IPS-NIHi11 (cell line): Measurements from ENCODE around the gene PLA2G2A.
"Not testable (repeated sequence)": the region's sequence is repeated elsewhere in the genome, so short reads cannot be mapped to it uniquely, and the experiment has no call there.

ENCODE experiments used
- DNase-seq: peaks from one replicate; pipeline ENCODE4 v3.0.0; 2012; ENCODE audit warnings: mixed read lengths, low spot score

The PLA2G2A gene

GRCh38 chr1:19979494-19979977 is at the start of gene PLA2G2A:
Gene PLA2G2A (minus strand): TSS chr1:19979618. CDS start chr1:19978773, 845 bp downstream.
- no peak for DNase-seq

GRCh38 chr1:20028726-20029125 is 49.3 kb upstream of the PLA2G2A start:
- DNase-seq = no peak

GRCh38 chr1:20028125-20028524 is 48.7 kb upstream of the PLA2G2A start:
- DNase-seq = no peak

GRCh38 chr1:20017741-20018140 is 38.3 kb upstream of the PLA2G2A start:
- no peak for DNase-seq

- no peak for DNase-seq
These were observed 34.7 kb upstream of the PLA2G2A start for GRCh38 chr1:20014153-20014552.

GRCh38 chr1:20010016-20010415 is 30.6 kb upstream of the PLA2G2A start:
- DNase-seq = no peak

GRCh38 chr1:20009212-20009611 is 29.8 kb upstream of the PLA2G2A start:
- no peak for DNase-seq

- DNase-seq = no peak
These were observed 29.0 kb upstream of the PLA2G2A start for GRCh38 chr1:20008391-20008841.

- not testable (repeated sequence) for DNase-seq
These were observed 19.4 kb upstream of the PLA2G2A start for GRCh38 chr1:19998823-19999222.

GRCh38 chr1:19990689-19991088 is 11.3 kb upstream of the PLA2G2A start:
- no peak for DNase-seq

GRCh38 chr1:19990182-19990582 is 10.8 kb upstream of the PLA2G2A start:
- not testable (repeated sequence) for DNase-seq

GRCh38 chr1:19988267-19989006 is 9.0 kb upstream of the PLA2G2A start:
- no peak for DNase-seq

- DNase-seq = no peak
These were observed 8.3 kb upstream of the PLA2G2A start for GRCh38 chr1:19987719-19988118.

- not testable (repeated sequence) for DNase-seq
These were observed 5.1 kb upstream of the PLA2G2A start for GRCh38 chr1:19984409-19985016.

- DNase-seq = no peak
These were observed 2.3 kb upstream of the PLA2G2A start for GRCh38 chr1:19981507-19982312.

- no peak for DNase-seq
These were observed 1.7 kb upstream of the PLA2G2A start for GRCh38 chr1:19981170-19981506.

GRCh38 chr1:19980314-19980713 is 896 bp upstream of the PLA2G2A start:
- DNase-seq = no peak

GRCh38 chr1:19978143-19978542 is 1.3 kb downstream of the PLA2G2A start:
- DNase-seq = no peak

- no peak for DNase-seq
These were observed 3.0 kb downstream of the PLA2G2A start for GRCh38 chr1:19976317-19977003.

GRCh38 chr1:19975423-19976193 is 3.8 kb downstream of the PLA2G2A start:
- DNase-seq = no peak

GRCh38 chr1:19974822-19975416 is 4.5 kb downstream of the PLA2G2A start:
- DNase-seq = peak; percentile 79
